ENCODE measurements around the gene SAFB. TPM values are rescaled to one million over a fixed set of nuclear protein-coding genes. Genes with fewer than 3 reads are reported as not detected.

The SAFB gene
- total and polyA plus RNA-seq, 2 of the 13 experiments (the other 11 are each of a cell fraction or from before 2014, with no cell fraction given) = 21.0 to 28.4 TPM

GRCh38 chr19:5588441-5588840 lies 34.4 kb upstream of the SAFB start:
- no peak overlapping the region for H2AFZ ChIP-seq (ENCODE audit: low read length)
- 98% methylated on average over 10 of the region's 10 CpGs for WGBS (ENCODE audit: low lambda C conversion rate)
- CTCF ChIA-PET (ENCODE audit: low intra/inter-chr PET ratio, low total read pairs) = no interaction called here
- no peak overlapping the region for H3K4me3 ChIP-seq (replicated peaks in 1 of 3; ENCODE audit: insufficient read depth in 1 of 3, low read depth in 2 of 3, low read length in 3 of 3)
- POLR2A ChIA-PET = no interaction called here
- TF ChIP-seq IKZF4 (CRISPR knock-in tag; IDR thresholded peaks at IDR 0.05; ENCODE audit: borderline replicate concordance, low read depth, not compliant biosample characterization) = no peak
- no peak for TF ChIP-seq ZNF619 (CRISPR knock-in tag; IDR thresholded peaks at IDR 0.05)
- TF ChIP-seq ZBTB38 (CRISPR knock-in tag; IDR thresholded peaks at IDR 0.05) = no peak
- no peak for TF ChIP-seq ZBTB1 (CRISPR knock-in tag; IDR thresholded peaks at IDR 0.05; ENCODE audit: borderline replicate concordance)
- TF ChIP-seq CHCHD3 (CRISPR knock-in tag; IDR thresholded peaks at IDR 0.05) = no peak
- no peak for TF ChIP-seq ZNF280D (CRISPR knock-in tag; IDR thresholded peaks at IDR 0.05)
- no peak for TF ChIP-seq SP140L (CRISPR knock-in tag; IDR thresholded peaks at IDR 0.05; ENCODE audit: borderline replicate concordance)
- TF ChIP-seq SNAI1 (CRISPR knock-in tag; IDR thresholded peaks at IDR 0.05; ENCODE audit: borderline replicate concordance) = no peak
- TF ChIP-seq ZNF577 (CRISPR knock-in tag; IDR thresholded peaks at IDR 0.05; ENCODE audit: borderline replicate concordance, low read depth) = no peak
- TF ChIP-seq FOXK1 (CRISPR knock-in tag; IDR thresholded peaks at IDR 0.05; ENCODE audit: borderline replicate concordance, low read depth) = no peak
- no peak for TF ChIP-seq ATAD3A (CRISPR knock-in tag; IDR thresholded peaks at IDR 0.05)
- TF ChIP-seq NPAS2 (CRISPR knock-in tag; IDR thresholded peaks at IDR 0.05; ENCODE audit: borderline replicate concordance) = no peak
- no peak for TF ChIP-seq ZNF281 (CRISPR knock-in tag; IDR thresholded peaks at IDR 0.05; ENCODE audit: borderline replicate concordance)
- no peak for TF ChIP-seq MNT (IDR thresholded peaks at IDR 0.05)
- no peak for TF ChIP-seq ZFY (CRISPR knock-in tag; IDR thresholded peaks at IDR 0.05)
- no peak for TF ChIP-seq ZBTB42 (CRISPR knock-in tag; IDR thresholded peaks at IDR 0.05)
- no peak for TF ChIP-seq AKAP8 (CRISPR knock-in tag; IDR thresholded peaks at IDR 0.05)
- no peak for TF ChIP-seq GPN1 (CRISPR knock-in tag; IDR thresholded peaks at IDR 0.05; ENCODE audit: borderline replicate concordance)
- H3K4me2 ChIP-seq (ENCODE audit: low read depth, low read length) = no peak overlapping the region
- FAIRE-seq = no peak
- DNase-seq (ENCODE audit: low spot score) = no peak
- H4K20me1 ChIP-seq (ENCODE audit: insufficient read depth, low read length) = no peaks in the 10 kb centered on the region
- no peak overlapping the region for H3K9ac ChIP-seq (ENCODE audit: insufficient read depth, low read depth, low read length)
- BruUV-seq (replicated peaks) = no TSS peak
- H3K36me3 ChIP-seq (replicated peaks in 1 of 2; ENCODE audit: control insufficient read depth in 1 of 2, insufficient read depth in 2 of 2, low read length in 2 of 2) = peaks cover 41 to 68% of the 10 kb centered on the region in 2 experiments
- intact Hi-C loops (cut with micrococcal nuclease; ENCODE audit: unreplicated experiment) (no loop called here), in situ Hi-C loops (cut with HindIII; ENCODE audit: extremely low pct_ligation_motif_present, low pct_unique_long_range_greater_than_20kb) (no loop called here)
- H3K9me3 ChIP-seq (ENCODE audit: low read length) = no peaks in the 10 kb centered on the region
- no peak for ATAC-seq
- no peaks in the 10 kb centered on the region for H3K27me3 ChIP-seq (ENCODE audit: control insufficient read depth in 1 of 2, insufficient read depth in 2 of 2, low read length in 2 of 2)
- H3K27ac ChIP-seq (ENCODE audit: extremely low read length, insufficient read depth, low read length) = no peak overlapping the region
- no peaks in the 10 kb centered on the region for H3K79me2 ChIP-seq (ENCODE audit: insufficient read depth, low read length)
- H3K4me1 ChIP-seq (ENCODE audit: insufficient read depth, low read length) = no peaks in the 10 kb centered on the region
